HG03520 (cell line): Measurements from ENCODE around the gene CACNB4.
"Not testable (repeated sequence)": the region's sequence is repeated elsewhere in the genome, so short reads cannot be mapped to it uniquely, and the experiment has no call there.

Experiments used
- ATAC-seq: cut with Tn5 transposase; IDR thresholded peaks from one replicate; pipeline ENCODE4 v1.9.1; 2021; ENCODE audit warnings: mild to moderate bottlenecking, moderate library complexity; ENCODE audit not compliant: unreplicated experiment

CACNB4 gene

DNA sequence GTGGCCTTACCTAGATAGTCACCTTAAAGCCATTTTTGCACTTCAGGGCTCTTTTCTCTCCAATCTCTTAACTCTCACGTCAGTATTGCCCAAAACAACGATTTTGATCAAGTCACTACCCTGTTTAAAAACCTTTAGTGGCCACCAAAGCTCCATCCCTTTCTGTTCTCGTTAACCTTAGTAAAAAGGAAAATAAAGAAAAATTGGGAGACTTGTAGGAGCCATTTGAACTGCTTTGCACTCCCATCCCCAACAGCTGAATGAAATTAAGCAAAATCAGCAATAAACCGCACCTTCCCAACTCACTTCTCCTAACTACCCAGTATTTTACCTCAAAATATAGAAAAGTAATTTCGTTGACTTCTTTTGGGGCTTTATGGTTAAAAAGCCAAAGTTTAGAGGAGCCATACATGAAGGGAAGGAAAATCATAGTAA lies 269.9 kb downstream of the CACNB4 start:
- ATAC-seq, result no peak

DNA sequence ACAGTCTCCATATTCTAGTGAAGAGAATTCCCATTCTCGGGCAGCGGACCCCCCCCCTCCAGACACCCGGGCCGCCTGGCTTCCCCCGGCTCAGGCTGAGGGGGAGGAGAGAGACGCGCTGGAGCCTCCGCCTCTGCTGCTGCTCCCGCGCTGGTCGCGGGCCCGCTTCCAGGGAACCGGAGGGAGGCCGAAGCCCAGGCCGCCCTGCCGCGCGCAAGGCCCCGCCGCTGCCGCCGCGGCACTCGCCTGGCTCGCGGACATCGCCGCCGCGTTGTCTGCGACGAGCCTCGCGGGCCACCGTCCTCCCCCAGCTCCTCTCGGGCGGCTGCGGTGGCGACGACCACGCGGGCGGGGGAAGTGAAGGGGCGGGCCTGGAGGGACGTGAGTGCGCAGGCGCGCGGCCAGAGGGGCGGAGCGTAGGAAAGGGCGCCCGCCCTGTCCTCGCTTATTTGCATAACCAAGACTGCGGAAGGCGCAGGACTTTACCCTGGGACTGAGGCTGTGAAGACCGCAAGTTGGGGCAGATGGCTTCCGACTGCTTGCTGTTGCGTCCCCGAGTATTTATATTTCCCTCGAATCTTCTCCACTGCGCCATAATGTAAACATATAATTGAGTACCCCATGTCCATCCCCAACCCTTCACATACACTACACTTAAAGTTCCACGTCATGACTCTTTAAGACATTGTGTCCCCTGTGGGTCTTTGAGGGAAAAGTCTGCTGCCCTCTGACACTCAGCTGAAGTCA lies 270.5 kb downstream of the CACNB4 start, which contains the start of gene ARL5A:
Gene ARL5A (minus strand): TSS at position 279 of the 747 bp plus-strand sequence. CDS start 245 bp downstream, at position 34.
- ATAC-seq, result peak; percentile 91

DNA sequence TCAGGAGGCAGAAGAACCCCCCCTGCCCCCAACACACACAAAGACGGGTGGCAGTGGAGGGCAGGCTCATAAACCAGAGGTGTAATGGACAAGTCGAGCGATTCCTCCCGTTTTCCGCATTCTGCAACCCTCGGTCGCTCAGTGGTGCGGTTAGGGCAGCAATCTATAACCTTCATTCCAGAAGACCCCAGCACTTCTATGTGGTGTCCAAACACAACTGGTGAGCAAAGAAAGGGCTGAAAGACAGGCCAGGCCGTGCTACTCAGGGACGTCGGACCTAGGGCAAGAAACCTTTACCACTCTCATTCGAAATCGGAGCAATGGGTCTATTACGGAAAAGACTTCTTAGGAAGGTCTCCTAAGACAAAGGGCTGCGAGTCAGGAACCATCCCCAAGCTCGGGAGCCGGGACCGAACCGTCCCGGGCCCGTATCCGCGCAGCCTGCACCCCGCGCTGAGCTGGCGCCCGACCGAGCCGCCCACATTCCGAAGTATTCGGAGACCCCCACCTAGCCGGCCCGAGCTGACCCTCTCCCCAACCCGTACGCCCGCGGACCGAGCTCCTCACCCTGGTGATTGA lies 271.2 kb downstream of the CACNB4 start:
- ATAC-seq, result peak; percentile 18

DNA sequence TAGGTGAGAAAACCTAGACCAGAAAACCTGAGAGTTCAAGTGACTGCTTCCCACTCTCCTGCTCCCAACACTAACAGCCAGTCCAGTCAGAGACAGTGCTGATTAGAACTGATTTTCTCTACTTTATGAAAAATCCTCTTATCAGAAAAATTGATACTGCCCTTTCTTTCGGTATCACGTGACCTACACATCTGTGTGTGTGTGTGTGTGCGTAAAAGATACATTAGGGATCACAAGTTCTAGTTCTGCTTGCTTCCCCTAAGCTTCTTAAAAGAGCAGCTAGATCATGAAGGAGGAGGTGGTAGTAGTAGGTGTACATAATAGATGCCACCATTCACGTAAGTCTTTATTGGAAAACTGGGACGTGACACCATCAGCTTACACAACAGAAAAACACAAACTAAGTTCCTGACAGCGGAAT lies 272.1 kb downstream of the CACNB4 start:
- ATAC-seq, result no peak

GRCh38 chr2:151824886-151825285 lies 274.0 kb downstream of the CACNB4 start:
- no peak for ATAC-seq

DNA sequence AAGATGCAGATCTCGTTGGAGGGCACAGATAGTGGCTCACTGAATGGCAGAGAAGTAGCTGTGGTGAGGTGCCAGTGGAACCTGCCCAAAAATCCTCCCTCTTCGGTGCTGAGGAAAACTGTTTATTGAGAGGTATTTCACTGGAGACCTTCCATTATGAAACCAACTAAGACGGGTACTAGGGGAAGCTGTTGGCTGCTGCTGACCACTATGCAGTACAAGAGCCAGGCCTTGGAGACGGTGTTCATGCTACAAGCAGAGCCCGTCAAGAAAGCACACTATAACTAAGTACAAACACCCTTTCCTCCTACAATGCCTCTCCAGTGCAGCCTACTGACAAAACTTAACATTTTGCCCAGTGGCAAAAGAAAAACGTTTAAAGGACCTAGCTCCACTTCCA lies 275.2 kb downstream of the CACNB4 start:
- ATAC-seq, result no peak

- ATAC-seq, result peak; percentile 63
These were observed 278.9 kb downstream of the CACNB4 start for GRCh38 chr2:151819920-151820319.

- no peak for ATAC-seq
These were observed 280.9 kb downstream of the CACNB4 start for GRCh38 chr2:151817929-151818328.

DNA sequence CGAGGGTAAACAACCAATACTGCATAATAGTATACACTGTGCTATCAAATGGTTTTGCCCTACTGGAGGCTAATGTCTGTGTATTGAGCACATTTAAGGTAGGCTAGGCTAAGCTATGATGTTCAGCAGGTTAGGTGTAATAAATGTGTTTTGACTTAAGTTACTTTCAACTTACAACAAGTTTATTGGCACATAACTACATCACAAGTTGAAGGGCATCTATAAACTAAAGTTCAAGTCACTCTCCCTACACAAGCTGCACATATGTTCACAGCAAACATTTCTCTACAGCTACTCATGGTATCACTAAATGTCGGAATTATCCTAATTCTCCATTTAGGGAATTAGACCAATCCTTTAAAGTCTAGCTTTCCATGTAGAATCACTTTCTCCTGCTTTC lies 282.0 kb downstream of the CACNB4 start:
- ATAC-seq, result no peak

GRCh38 chr2:151815821-151816489 lies 282.9 kb downstream of the CACNB4 start:
- no peak for ATAC-seq

DNA sequence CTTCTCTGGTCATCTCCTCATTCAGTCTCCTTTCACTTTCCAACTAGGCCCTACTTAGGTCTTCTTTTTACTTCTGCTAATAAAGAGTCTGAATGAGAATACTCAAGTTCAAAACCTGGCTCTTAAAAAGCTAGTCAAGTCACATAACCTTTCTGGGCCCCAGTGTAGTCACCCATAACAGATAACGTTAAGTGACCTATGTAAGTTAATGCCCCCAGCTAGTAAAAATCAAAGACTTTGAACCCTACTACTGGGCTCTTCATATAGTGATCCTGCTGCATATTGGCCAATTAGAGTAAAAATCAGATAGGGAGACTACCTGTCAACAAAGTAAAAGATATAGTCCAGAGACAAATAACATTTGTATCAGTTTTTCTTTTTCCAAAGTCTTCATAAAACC lies 288.4 kb downstream of the CACNB4 start:
- no peak for ATAC-seq

GRCh38 chr2:151809073-151809383 lies 289.8 kb downstream of the CACNB4 start:
- no peak for ATAC-seq

DNA sequence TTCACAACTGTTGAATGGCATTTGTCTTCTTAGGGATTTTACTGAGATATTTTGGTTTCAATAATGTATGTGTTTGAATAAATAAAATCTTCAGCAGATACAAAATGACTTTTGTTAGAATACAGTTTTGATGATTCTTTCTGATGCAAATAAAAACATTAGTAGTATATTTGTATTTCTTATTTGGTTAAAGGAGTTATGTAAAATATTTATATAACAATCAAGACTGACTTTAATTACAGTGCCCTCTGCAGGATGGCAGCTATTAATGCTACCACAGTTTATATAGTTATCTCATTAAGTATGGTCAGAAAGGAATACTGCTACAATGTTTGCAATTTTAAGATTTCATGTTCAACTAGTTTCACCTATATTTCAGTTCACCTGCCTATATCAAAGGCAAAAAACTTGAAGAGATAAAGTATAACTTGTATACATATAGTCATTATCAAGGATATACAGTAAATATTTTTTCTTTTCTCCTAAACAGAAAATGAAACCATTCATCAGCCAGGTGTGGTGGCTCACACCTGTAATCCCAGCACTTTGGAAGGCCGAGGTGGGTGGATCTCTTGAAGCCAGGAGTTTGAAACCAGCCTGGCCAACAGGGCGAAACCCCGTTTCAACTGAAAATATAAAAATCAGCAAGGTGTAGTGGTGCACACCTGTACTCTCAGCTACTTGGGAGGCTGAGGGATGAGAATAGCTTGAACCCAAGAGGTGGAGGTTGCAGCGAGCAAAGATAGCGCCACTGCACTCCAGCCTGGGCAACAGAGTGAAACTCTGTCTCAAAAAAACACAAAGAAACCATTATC lies 290.4 kb downstream of the CACNB4 start:
- no peak for ATAC-seq

GRCh38 chr2:151805961-151806360 lies 292.9 kb downstream of the CACNB4 start:
- ATAC-seq, result no peak

DNA sequence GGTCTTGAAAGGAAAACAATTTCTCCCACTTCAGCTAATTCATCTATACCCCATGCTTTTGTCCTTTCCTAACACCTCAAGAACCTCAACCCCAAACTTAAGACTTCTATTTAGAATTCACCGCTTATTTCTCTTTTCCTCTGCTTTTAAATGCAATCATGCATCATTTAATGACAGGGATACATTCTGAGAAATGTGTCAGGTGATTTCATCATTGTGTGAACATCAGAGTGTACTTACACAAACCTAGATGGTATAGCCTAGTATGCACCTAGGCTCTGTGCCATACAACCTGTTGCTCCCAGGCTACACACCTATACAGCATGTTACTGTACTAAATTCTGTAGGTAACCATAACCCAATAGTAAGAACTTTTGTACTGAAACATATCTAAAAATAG lies 293.5 kb downstream of the CACNB4 start:
- ATAC-seq, result no peak

- ATAC-seq, result no peak
These were observed 295.0 kb downstream of the CACNB4 start for GRCh38 chr2:151803811-151804210.

DNA sequence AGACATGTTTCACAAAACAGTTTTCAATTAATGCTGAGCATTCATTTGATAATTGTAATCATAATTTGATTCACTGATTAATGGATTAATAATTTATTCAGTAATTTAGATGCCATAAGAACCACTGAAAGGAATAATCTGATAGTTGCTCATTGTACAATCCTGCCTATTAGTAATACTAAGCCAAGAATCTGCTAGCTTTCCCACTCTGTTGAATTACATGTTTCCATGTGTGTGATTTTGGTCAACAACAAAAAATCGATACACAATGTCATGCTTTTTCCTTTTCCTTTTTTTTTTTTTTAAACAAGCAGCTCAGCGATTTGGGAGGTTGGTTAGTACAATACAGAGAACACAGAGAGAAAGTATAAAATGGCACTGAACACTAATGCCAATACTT lies 296.5 kb downstream of the CACNB4 start:
- ATAC-seq, result no peak

DNA sequence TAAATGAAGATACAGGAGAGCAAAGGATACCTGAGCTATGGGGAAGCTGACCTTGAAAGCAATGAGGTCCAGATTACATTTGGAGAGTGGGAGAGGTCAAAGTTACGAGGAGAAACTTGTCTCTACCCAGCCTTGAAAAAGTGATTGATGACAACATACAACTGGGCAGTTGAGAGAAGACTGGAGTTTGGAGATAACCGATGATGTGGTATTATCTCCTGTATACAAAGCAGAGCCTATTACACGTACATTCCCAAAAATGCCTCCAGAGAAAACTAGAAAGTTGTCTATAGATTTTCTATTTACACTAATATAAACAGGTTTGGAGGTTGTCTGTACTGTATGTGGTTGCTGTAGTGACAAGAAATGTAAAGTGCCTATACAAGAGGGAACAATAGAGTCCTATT lies 299.0 kb downstream of the CACNB4 start:
- ATAC-seq, result no peak

GRCh38 chr2:151796774-151797173 lies 302.1 kb downstream of the CACNB4 start:
- no peak for ATAC-seq

DNA sequence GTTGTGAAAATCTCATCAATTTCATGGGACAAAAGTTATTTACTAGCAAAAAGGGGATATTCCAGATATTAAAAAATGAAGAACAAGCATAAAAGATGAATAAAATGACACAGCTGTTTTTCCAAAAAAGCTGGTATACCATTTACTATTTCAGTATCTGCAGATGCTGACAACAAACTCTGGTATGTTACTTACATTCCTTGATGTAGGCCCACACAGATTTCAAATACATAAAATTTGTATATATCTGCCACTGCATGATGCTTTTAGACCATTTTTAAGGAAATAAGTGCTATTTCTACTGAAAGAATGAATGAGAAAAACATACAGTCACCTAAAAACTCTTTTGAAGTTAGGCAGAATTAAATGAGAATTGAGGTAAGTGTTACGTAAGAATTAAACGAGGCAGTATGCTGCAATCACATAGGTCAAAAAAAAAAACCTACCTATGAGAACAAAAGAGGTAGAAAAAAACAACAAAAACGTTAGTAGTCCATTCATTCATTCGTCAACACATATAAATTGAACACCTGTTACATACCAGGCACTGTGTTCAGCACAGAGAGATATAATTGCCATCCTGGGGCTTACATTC lies 303.1 kb downstream of the CACNB4 start:
- no peak for ATAC-seq

DNA sequence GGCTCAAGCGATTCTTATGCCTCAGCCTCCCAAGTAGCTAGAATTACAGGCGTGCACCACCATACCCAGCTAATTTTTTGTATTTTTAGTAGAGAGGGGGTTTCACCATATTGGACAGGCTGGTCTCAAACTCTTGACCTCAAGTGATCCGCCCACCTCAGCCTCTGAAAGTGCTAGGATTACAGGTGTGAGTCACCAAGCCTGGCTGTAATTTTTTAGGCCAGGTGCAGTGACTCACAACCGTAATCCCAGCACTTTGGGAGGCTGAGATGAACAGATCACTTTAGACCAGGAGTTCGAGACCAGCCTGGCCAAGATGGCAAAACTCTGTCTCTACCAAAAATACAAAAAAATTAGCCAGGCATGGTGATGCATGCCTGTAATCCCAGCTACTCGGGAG lies 304.4 kb downstream of the CACNB4 start:
- not testable (repeated sequence) for ATAC-seq
